Measurements from ENCODE around the gene MSANTD1.
A peak's percentile ranks its signal among the peaks of the same experiment; 100 is the strongest.
"Not testable (repeated sequence)": the region's sequence is repeated elsewhere in the genome, so short reads cannot be mapped to it uniquely, and the experiment has no call there.

Gene MSANTD1

DNA sequence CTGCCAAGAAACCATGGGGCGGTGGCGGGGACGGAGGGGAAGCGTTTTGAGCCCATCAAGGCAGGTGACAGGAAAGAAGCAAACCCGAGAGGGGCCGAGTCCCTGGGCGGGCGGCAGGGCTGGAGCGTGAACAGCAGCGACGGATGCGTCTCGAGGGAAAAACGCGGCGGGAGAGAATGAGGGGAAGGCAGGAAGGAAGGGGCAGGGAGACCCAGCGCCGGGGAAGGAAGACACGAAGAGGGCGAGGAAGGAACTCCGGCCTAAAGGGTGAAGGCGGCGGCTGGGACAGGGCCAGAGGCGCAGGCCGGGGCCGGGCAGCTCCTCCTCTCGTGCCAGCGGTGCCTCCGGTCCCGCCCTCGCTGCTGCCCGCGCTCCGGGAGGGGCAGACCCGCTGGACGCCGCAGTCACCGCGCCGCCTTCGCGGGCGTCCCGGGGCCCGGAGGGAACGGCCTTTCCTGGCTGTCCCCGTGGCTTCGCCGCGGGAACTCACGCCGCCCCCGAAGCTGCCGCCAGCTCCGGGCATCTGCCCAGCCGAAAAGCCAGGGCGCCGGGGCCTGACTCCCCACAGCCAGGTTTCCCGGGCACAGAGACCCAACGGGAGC, 43.1 kb downstream of the MSANTD1 start:
- peak; percentile 57 to 66 for DNase-seq

DNA sequence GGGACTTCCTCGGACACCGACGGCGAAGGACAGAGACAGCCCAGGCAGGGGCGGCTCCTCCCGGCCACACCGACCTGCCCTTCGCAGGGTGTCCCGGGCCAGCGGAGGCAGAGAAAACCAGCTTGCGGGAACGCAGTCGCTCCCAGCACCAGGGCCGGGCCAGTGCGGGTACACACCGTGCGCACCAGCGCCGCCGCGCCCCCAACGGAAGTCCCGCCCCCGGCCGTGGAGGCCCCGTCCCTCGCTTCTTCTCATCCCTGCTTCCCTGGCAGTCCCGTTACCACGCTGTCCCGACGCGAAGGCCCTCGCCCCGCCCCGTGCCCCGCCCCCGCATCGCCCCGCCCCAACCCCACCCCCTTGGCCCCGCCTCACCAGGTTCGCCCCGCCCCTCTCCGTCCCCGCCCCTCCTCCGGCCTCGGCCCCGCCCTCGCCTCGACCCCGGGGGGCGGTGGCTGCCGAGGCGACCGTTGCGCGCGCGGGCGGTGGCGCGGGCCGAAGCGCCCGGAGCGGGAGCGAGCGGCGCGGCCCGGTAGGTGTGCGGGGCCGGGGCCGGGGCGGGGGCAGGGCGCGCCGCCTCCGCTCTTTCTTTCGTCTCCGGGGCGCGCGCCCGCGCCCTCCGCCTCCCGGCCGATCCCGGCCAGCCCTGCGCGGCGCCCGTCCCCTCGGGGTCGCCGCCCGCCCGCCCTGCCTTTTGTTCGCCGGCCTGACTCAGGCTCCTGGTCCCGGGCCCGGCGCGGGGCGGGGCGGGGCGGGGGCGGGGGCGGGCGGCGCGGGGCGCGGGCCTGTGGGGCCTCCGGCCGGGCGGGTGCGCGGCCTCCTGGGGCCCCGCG, 43.8 kb downstream of the MSANTD1 start, which contains the start of gene RGS12:
Gene RGS12, plus strand, starts transcription at position 451 of the 830 bp plus-strand sequence. CDS start 23,150 bp downstream, outside the sequence.
- DNase-seq = peak; percentile 86 to 90

DNA sequence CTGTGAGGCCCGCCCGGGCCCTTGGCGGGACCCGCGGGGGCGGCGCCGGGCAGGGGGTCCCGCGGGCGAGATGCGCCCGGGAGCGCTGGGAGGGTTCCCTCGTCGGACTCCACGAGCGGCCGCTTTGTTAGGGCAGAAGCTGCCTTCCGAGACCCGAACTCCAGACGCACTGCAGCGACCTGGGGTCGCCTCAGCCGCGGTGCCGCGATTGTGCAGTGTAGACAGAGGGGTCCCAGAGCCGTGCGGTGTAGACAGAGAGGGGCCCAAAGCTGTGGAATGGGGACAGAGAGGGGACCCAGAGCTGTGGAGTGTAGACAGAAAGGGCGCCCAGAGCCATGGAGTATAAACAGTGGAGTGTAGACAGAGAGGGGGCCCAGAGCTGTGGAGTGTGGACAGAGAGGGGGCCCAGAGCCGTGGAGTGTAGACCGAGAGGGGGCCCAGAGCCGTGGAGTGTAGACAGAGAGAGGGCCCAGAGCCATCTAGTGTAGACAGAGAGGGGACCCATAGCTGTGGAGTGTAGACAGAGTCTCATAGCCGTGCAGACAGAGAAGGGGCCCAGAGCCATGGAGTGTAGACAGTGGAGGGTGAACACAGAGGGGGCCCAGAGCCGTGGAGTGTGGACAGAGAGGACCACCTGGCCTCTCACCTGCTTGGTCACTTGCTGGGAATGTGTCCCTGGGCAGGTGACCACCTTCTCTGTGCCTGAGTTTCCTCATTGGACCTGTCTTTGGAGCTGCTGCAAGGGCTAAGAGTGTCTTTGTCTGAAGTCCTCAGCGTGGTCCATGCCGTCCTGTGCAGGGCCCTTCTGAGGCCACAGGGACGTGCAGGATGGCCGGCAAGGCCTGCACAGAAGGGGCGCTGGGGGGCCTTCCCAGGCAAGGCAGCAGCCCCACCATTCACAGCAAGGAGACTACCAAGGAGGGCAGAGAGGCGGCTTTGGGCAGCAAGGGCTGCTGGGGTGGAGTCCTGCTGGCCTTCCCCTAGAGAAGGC, 44.7 kb downstream of the MSANTD1 start:
- DNase-seq = no peak

DNA sequence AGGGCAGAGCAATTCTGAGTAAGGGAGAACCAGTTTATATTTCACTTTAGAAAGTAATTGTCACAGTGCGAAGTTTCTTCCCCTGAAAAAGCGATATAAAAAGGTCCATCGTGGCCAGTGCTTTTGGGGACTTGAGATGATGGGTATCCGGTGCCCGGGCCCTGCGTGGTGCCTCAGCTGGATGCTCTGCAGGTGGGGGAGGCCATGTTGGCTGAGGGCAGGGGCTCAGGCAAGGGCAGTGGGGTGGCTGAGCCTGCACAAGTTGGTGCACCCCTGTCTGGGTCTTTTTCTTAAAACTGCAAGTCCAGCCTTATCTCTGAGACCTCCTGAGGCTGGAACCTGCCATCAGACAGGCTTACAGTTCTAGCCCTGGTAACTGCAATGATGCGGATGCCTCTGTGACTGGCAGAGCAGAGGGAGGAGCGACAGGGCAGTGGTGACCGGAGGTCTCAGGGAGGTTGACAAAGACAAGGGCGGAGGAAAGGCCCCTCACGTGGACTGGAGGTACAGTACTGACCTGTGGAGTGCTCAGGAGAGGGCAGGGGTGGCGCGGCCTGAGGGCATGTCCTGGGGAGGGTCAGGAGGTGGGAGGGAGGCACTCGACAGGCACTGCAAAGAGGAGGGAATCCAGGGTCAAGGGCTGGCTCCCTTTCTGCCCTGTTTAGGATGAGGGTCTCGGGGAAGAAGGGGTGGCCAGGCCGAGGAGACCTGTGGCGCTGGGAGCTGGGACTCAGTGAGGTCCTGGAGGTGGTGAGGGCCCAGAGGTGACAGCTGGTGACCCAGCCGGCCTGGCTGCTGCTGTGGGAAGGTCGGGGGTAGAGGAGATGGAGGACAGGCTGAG, 45.7 kb downstream of the MSANTD1 start:
- no peak for DNase-seq

DNA sequence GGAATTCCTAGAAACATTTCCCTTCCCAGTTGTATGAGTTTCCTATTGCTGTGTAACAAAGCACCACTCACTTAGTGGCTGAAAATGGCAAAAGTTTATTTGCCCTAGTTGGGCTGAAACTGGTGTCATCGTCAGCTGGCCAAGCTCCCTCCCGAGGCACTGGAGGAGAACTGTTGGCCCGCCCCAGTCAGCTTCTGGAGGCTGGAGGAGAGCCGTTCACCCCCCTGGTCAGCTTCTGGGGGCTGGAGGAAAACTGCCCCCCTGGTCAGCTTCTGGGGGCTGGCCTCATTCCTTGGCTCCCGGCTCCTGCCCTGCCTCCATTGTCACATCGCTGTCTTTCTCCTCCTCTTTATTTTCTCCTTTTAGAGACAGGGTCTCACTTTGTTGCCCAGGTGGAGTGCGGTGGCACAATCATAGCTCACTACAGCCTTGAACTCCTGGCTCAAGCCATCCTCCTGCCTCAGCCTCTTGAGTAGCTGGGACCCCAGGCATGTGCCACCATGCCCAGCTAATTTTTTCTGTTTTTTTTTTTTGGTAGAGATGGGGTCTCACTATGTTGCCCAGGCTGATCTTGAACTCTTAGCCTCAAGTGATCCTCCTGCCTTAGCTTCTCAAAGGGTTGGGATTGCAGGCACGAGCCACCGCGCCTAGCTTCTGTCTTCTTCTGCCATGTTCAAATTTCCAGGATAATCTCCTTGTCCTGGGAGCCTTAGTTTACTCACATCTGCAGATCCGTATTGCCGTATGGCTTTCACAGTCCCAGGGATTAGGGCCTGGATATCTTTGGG, 47.1 kb downstream of the MSANTD1 start:
- no peak for DNase-seq

DNA sequence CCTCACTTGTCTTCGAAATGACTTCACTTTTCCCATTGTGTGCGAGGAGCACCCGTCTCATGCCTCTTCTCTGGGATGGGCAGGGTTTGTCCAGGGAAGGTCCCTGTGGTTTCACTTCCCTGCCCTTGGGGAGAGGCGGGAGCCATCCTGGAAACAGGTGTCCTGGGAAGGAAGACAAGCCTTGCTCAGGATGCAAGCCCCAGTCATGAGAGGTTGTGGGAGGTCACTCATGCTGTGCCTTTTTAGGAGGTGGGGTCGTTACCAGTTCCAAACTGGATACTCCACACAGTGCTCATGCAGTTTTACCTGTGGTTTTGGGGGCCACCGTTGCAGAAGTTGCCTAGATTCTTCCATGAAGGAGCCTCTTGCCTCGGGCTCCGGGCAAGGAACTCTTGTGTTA, 47.7 kb downstream of the MSANTD1 start:
- no peak for DNase-seq

DNA sequence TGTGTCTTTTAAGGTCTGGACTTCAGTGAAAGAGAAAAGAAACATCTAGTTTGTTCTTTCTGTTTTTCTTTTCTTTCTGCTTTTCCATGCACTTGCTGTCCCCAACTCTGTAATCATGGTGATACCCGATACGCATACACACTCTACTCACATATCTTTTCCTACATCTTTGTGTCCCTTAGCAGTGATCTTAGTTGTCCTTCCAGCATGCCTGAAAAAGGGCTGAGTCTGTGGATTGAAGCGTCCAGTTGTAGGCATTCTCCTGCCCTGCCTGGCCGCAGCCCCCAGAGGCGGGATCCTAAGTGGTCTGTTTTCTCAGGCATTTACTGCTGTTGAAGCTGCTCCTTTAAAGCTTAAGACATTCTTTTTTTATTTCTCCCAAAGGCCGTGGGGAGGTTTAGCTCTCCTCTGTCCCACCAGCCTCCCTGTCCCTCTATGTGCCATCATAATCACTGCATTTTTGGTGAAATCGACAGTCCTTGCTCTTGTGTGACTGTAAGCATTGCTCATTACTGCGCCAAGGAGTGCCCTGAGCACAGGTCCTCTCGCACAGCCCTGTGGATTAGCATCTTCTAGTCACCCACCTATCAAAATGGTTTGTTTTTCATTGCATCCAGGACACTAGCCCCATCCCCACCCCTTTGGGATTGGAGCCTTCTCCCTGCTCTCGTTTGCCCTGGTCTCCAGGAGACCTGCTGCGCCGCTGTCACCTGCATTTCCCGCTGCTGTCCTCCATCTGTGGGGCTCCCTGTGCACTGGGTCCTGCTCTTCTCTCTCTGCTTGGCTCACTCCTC, 48.3 kb downstream of the MSANTD1 start:
- DNase-seq = no peak

DNA sequence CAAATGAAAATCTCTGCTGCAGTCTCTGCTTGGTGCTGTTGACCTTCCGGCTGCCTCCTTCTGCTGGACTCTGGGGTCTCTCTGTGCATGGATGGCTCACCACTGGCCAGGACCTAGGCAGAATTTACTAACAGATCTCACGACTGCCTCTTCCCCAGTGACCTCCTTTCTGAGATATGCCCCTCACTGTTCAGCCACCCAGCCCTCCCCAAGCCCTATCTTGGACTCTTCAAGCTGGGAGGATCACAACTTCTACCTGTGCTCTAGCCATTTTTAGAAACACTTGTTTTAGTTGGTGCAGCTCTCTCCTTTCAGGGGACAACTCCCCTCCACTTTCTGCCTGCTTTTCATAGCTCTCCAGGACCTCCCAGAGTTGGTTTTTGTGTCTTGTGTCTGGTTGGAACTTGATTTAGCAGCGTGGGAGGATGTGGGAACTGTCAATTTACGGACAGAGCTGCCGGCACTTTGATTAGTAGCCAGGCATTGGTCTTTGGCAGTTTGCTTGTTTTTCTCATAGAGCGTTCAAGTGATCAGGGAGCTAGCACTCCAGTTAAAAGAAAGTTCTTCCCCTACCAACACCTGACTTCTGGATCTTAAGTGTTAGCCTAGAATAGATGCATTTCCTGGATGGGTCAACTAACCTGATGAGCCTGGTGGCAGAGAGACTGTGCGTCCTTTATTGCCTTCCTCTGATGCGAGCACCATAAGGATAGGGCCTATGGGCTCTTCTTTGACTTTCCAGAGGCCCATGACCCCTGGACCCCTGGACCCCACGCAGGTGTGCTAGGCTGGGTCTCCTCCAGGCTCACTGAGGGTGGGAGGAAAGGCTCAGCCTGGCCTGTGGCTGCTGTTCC, 50.4 kb downstream of the MSANTD1 start:
- no peak for DNase-seq

DNA sequence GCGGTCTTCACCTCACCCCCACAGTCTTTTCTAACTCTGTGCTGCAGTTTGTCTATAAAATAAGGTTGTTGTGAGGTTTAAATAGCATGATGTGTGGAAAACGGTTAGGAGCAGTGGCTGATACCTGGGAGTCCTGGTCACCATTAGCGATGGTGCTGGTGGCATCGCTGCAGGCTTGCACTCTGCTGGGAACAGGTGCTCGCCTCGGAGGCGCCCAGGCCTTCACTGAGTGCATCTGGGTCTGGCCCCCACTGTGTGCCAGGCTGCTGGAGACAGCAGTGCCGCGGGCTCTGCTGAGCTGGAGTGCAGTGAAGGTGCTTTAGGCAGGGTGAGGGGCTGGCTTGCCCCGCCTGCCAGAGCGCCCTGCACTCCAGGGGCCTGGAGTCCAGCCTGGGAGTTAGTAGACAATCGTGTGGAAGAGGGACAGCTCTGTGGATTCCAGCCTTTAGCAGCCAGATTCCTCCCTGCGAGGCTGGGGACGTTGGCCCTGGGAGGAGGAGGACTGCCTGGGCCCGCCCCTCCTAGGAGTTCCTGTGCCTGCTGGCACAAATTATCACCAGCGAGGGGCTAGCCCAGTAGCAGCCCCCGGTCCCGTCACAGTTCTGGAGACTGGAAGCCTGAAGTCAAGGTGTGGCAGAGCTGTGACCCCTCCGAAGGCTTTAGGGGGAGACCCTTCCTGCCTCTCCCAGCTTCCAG, 51.2 kb downstream of the MSANTD1 start:
- no peak for DNase-seq

DNA sequence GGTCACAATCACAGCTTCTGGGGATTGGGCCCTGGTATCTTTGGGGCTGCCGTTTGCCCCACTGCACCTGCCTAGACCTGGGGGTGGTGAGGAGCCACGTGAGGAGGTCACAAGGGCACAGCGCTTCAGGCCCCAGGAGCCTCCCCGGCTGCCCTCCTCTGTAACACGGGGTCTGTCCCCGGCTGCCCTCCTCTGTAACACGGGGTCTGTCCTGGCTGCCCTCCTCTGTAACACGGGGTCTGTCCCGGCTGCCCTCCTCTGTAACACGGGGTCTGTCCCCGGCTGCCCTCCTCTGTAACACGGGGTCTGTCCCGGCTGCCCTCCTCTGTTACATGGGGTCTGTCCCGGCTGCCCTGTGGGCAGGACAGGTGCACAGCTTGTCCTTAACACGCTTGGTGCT, 51.9 kb downstream of the MSANTD1 start:
- DNase-seq = not testable (repeated sequence)

DNA sequence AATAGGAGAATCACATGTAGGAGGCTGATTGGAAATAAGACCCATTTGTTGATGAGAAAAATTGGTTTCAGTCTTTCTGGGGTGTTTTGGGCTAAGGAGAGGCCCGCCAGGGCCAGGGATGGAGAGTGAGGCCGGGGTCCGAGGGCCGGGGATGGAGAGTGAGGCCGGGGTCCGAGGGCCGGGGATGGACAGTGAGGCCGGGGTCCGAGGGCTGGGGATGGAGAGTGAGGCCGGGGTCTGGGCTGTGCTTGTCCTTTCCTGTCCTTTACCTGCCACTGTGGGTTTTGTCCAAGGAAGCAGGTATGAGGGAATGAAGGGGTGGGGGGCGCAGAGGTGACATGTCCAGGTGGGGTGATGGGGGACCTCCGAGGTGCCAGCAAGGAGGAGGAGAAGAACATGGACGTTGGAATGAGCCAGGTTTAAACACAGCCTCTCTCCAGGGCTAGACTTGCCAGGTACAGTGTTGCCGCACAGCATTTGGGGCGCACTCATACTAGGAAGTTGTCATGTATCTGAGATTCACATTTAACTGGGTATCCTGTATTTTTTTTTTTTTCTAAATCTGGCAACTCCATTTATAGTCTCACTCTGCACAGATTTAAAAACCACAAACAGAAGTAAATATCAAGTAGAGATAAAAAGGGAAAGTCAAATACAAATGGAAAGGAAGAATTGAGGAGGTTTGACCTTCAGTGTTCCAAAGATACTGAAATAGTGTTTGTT, 52.7 kb downstream of the MSANTD1 start:
- no peak for DNase-seq

DNA sequence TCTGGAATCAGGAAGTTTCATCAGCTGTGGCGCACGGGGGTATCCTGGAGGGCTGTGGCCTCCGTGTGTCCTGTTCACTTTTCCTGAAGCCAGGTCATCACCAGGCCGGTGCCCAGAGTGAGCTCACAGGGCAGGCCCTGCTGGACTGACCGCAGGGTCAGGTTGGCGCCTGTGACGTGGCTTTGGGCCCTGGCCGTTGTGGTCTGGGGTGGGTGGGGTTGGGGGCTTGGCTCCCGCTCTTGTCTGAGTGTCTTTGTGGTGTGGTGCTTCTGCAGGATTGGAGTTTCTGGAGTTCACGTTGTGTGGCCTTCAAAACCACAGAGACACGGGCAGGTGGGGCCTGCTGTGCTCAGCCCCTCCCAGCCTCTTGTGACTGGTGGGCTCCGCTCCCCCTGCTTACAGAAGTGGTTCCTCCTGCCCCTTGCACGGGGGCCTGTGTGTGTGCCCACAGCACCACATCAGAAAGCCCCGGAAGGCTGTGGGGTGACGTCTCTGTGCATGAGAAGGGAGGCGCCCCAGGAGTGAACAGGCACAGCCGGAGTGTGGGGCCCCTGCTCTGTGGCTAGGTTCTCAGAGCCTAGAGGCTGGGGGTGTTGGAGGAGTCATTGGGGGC, 53.3 kb downstream of the MSANTD1 start:
- DNase-seq = no peak

DNA sequence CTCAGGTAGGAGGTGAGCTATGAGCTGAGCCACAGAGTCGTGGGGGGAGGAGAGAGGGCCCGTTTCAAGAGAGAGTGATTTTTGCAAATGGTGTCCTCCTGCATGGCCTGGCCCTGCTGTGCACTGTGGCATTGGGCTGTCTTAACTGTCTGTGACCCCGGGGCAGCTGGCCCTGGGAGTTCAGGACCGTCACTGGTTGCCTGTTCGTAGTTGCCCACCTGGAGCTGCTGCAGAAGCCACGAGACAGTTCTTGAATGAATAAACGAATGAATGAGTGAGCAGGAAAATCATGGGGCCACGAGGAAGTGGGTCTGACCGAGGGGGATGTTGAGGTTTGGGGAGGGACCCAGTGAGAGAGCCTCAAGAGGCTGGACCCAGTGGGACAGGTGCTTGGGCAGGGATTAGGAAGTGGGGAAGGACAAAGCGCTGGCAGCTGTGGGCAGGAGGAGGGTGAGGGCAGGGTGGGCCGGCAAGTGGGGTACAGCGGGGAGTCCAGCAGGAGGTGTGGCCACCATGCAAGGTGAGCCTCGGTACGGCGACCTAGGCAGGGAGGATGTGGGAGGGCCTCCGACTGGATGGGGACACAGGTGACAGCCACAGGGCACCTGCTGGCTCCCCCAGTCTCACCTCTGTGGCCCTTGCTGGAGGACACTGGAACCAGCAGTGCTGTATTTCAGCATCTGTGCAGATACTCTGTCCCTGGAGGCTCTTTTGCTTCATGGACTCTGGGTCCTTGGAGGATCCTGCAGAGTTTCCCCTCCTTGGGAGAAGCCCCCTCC, 54.0 kb downstream of the MSANTD1 start:
- DNase-seq = no peak

DNA sequence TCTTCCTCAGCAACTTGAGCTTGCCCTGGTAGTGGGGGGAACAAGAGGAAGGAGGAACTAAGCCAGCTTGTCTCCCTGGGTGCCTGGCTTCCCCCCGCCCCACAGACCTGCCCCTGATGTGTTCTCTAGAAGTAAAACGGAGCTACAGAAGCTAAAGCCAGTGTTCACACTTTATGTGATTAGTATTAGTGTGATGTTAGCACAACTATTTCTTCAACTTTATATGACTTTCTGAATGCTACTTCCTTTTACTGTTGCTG, 54.5 kb downstream of the MSANTD1 start:
- DNase-seq = no peak

DNA sequence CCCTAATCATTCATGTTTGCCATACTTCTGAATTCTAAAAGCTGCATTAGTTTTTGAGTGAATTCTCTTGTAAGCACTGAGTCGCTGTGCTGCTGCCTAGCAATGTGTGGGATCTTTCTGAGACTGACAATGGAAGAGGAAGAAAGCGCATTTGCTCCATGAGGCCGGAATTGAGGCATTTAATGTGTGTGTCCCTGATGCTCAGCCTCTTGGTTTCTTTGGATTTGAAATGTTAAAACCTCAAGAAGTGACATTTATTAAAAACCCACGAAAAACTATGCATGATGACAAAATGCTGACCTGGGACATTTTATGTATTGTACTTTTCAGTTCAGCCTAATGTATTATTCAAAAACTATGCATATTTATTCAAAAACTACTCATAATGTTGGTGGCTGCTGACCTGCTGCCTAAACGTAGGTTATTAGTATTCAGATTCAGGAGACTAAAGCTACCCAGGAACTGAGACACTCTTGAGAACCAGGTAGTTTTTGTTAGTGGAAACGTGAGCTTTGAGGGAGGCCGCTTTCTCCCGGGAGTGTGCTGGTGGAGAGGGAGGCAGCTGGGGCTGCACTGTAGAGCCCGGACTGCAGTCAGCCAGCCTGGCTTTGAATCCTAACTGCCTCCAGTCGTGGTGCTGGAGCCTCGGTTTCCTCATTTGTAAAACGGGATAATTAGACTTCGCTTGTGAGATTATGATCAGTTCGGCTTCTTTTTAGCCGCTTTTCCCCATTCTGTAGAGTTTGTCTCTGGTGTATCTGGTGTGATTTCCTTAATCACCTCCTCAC, 55.2 kb downstream of the MSANTD1 start:
- no peak for DNase-seq
